T-helper 2 cell (primary cell): ENCODE results near the gene GID8.
"Not testable (repeated sequence)": the region's sequence is repeated elsewhere in the genome, so short reads cannot be mapped to it uniquely, and the experiment has no call there.

Experiments
- DNase-seq, 5 experiments: peaks; one replicate each; pipeline versions ENCODE4 v3.0.0 to v3.0.0-alpha.2; 2012 to 2022

GID8 gene

GRCh38 chr20:62923059-62923668, 14.8 kb upstream of the GID8 start:
- not testable (repeated sequence) for DNase-seq

DNA sequence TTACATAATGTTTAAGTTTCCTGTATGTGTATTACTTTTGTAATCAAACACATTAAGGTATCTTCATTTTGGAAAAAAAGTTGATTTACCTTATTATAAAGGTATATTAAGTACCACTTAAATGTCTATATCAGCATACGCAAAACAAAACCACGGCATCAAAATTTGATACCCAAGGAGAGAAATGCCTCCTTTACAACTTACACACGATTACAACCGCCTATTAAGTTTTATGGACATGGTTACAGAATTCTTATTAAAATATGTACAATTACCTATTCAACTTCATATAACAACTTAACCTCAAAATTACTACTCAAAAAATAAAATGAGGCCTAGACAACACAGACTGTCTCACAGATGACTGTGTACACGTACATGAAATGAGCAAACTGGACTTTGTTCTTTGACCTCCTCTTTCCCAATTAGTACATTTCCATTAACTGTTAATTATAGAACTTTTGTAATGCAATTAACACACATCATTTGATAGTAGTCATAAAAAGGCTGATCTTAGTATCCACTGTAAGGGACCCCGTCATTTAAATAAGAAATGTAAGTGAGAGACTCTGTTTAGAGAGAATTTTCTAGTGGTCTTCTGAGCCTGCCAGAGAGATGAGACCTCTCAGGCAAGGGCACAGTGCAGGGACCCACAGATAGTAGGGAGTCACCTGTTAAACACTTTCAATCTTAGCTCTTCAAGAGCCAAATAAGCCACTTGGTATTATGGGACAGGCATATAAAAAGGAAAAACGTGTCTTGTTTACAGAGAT, 14.1 kb upstream of the GID8 start:
- DNase-seq, result no peak

- DNase-seq, result peak in 3 of 5 experiments; percentile 19 to 62 (median 25)
These were observed 13.4 kb upstream of the GID8 start for GRCh38 chr20:62924442-62925075.

- no peak for DNase-seq
These were observed 12.9 kb upstream of the GID8 start for GRCh38 chr20:62925076-62925419.

DNA sequence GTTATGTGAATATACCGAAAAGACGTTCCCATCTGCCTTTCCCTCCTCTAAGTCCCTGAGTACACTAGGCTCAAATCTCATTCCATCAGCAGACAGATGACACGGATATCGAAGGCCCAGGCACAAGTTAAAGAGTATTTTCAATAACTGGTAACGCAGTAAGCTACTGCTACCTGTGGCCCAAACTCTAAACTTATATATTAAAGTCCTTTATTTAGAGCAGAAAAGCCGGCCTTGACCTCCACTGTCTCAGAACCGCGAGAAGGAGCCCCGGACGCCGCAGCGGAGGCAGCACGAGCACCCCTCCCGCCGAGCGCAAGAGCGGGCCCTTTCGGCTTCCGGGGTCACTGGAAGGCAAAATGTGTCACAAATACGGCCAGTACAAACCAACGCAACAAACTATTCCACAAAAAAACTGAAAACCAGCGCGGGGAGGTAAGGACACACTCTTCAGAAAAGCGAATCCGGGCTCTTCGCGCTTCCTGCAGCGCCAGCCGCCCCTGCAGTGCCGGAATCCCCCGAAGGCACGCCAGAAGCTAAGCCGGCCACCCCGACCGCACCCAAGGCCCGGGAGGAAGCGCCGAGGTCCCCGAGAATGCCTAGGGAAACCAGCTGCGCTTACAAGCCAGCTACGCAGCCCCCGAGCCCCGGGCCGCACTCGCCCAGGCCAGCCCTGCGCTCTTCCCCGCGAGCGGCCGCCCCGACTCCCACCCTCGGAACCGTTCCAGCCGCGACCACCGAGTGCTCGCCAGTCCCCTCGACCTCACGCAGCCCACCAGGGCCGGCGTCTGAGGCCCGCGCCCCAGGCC, 12.3 kb upstream of the GID8 start:
- DNase-seq, result peak in 3 of 5 experiments; percentile 43 to 58 (median 55)

DNA sequence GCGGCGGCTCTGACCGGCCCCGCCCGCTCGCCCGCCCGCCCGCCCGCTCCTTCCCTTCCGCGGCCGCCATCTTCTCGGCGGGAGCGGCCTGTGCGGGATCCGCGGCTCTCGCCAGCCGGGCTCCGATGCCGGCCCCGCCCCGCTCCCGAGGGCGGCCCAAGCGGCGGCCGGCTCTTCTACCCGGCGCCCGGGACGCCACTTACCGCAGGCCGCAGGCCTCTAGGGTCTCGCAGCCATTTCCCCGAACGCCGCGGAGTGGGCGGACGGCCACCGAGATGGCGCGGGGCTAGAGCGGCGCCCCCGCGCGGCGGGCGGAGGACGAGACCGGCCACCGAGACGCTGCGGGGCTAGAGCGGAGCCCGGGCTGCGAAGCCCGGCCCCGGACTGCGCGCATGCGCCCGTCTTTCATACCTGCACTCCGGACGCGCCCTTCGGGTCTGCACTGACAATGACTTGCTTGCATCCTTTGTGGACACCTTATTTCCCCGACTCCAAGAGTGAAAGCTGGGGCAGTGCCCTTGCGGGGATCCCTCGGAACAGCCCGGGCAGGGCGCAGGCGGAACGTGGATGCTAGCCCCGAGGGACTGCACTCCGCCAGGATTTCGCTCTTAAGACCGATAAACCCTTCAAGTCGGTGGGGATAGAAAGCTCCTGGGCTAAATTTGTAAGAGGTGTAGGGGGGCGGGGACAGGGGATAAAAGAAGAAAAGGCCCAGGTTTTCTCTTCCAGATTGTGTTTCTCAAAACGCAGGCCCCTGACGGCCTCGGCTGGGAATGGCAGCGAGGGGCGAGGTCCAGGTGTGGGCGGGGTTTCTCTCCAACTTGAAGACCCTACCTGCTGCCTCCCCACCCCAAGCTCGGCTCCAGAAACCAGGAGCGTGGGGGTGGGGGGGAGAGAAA, 11.5 kb upstream of the GID8 start, which contains the start of gene DIDO1:
DIDO1 (minus strand) TSS at position 277 of the 899 bp plus-strand sequence.
- peak; percentile 75 to 91 (median 84) for DNase-seq

DNA sequence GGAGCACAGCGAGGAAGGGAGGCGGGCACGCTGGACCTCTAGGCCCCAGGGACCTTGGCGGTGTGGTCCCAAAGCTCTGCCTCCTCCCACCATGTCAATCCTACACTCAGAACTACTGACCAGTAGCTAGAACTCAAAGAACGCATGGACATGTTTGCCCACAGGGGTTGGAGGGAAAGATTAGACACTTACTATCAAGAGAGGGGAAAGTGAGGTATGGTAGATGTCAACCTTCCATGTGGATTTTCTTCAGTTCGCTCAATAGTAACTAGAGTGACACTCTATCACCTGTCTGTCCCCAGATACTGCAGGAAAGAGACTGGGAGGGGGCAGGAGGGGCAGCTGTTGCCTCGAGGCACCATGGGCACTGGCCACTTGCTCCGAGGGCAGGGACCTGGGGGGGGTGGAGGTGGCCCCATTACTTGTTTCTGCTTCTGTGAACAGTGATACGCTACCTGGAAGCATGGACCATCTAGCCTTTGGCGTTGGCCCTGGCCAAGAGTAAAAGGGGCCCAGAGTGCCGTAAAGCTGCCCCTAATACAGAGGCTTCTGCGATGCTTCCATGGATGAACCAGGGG, 10.7 kb upstream of the GID8 start:
- DNase-seq, result no peak

GRCh38 chr20:62928246-62928939, 9.6 kb upstream of the GID8 start:
- peak in 2 of 5 experiments; percentile 15 to 32 for DNase-seq

DNA sequence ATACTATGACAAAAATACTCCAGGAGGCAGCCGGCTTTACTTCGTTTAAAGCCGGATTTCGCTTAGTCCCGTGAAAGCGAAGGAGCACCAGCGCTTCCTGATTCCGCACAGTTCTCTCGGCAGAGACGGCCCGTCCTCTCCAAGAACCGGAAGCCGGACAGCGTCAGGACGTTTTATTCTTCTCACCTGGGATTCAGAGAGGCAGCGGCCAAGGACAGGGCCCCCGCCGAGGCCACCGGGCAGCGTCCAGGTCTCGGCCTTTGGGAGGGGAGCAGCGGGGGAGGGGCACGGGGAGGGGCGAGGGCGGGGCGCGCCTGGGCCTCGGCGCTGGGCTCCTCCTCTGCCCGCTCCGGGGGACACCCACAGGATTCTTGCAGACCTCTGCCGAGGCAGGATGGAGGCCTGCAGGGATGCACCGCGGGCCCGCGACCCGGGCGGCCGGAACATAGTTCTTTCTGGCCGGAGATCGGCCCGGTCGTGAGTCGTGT, 8.9 kb upstream of the GID8 start:
- peak; percentile 33 to 69 (median 41) for DNase-seq

DNA sequence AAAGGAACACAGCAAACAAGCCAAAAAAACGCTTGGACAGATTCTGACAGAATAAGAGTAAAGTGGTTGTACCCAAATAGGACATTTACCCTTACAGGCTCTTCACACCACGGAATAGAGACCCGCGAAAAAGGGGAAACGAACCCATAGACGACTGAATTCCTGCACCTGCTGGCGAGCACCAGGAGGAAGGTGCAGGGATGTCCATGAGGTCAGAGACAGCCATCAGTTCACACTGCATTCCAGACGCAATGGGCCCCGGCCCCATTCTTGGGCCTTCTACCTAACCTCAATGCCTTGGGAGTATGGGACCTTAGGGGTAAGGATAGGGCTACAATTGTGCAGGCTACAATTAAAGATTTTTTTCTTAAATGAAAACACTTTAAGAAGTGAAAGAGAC, 6.5 kb upstream of the GID8 start:
- no peak for DNase-seq

GRCh38 chr20:62933966-62934365, 4.0 kb upstream of the GID8 start:
- DNase-seq, result no peak

DNA sequence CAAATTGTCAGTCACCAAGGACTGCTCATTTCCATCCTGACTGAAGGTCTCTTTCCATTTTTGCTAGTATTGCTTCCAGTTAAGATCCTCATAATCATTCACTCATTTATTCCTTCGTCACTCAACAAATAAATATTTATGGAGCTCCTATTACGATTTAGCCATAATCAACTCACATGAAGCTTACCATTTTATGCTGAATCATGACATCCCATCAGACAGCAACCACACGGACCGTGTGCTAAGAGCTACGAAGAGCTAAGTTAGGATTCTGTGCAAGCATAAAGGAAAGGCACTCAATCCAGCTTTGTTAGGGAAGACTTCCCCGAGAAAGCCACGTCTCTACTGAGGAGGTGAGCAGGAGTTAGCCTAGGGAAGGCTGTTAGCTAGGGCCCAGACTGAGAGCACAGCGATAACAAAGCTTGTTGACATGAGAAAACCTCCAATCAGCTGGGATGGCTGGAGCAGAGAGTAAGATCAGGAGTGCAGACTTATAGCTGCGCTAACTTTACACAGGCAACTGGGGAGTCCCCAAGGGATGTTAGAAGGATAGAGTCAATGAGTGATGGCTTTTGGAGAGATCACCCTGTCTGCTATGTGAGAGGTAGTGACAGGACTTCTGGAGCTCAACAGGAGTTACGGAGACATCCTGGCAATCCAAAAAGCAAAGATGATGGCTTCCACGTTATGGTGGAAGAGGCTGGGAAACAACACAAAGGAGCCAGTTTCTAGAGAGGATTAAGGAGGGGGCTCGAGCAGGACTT, 2.6 kb upstream of the GID8 start:
- no peak for DNase-seq

DNA sequence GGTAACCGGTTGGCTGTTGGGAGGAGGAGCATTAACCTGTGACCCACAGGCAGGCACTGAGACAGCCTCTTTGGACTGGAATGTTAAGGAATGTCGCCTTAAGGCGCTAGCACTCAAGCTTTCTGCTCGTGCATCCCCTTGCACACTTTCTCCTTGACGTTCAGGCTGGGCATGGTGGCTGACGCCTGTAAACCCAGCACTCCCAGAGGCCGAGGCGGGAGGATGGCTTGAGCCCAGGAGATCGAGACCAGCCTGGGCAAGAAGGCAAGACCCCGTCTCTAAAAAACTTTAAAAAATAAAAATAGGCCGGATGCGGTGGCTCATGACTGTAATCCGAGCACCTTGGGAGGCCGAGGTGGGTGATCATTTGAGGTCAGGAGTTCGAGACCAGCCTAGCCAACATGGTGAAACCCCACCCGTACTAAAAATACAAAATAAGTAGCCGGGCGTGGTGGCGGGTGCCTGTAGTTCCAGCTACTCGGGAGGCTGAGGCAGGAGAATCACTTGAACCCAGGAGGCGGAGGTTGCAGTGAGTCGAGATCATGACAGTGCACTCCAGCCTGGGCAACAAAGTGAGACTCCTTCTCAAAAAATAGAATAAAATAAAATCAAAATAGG, 1.9 kb upstream of the GID8 start:
- DNase-seq, result no peak

- DNase-seq, result peak; percentile 92 to 98 (median 96)
These were observed 461 bp upstream of the GID8 start for GRCh38 chr20:62937268-62938104.

DNA sequence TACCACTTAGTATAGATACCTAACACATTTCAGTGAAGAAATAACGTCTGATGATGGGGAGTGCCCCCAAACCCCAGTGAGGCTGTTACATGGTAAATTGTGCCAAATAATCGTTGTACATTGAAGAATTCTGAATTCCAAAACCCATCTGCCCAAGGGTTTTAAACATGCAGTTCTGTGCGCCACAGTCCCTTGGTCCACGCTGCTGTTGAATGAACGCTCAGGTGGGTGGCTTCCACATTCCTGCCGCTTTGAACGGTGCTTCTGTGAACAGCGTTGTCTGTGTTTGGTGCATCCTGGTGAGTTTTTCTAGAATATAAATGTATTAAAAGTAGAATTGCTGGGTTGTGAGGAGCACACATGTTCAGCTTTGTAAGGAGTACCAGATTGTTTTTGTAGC, 2.9 kb downstream of the GID8 start:
- DNase-seq, result no peak

GRCh38 chr20:62941792-62942191, 3.8 kb downstream of the GID8 start:
- DNase-seq, result no peak

GRCh38 chr20:62942456-62942855, 4.5 kb downstream of the GID8 start:
- DNase-seq, result no peak

GRCh38 chr20:62943396-62943795, 5.4 kb downstream of the GID8 start:
- no peak for DNase-seq

DNA sequence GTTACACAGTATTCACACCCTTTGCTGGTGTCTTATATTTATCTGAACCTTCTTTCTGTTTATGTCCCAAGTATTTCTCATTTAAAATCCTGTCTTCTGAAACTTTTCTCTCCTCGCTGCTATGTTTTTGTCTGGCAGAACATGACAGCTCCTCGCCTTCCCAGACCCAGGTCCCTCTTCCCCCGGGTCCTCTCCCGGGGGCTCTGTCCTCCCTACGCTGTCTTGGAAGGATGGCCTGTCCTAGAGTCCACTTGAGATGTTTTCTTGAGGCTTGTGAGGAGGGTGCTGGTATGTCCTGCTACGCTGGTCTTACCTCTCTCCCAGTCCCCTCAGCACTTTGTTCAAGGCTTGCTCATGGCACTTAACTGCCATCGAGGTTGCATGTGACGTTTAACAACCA, 6.2 kb downstream of the GID8 start:
- no peak for DNase-seq
